Fibroblast of pulmonary artery (primary cell): ENCODE measurements around the gene MRPL23.

ENCODE experiments used
- DNase-seq: peaks from one replicate; pipeline ENCODE4 v3.0.0-alpha.2; 2010; ENCODE audit warnings: low read depth
- H3K4me3 ChIP-seq: replicated peaks from 2 replicates; pipeline ENCODE4 v1.5.1; 2011; ENCODE audit warnings: low read depth, mild to moderate bottlenecking, control low read depth, low read length, moderate library complexity
- CTCF ChIP-seq: IDR thresholded peaks from 2 replicates; pipeline ENCODE4 v1.5.1; 2011; ENCODE audit warnings: mild to moderate bottlenecking, control low read depth, low read length, inconsistent platforms; ENCODE audit errors: missing control alignments

Gene MRPL23

DNA sequence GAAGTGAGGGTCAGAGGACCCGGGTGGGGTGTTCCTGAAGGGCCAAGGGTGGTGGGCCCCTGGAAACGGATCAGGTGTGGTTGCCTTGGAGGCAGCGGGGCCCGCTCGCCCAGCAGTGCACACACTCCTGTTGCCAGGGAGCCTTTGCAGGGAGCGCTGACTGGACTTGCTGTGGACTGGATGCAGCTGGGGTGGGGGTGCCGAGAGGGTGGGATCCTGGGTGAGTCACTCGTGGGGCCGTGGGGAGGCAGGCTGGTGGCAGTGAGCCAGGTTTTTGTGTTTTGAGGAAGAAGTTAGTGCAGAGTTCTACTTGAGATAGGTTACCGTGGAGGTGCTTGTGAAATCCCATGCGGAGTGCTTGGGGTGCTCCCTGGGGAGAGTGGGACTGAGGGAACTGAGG lies 1.3 kb downstream of the MRPL23 start:
- no peak for DNase-seq
- TF ChIP-seq CTCF, result no peak

GRCh38 chr11:1949302-1949701 lies 2.2 kb downstream of the MRPL23 start:
- TF ChIP-seq CTCF, result no peak
- no peak for DNase-seq

More for the DNA sequence above, 1.3 kb downstream of the MRPL23 start:
- H3K4me3 ChIP-seq, result no peak overlapping the region

GRCh38 chr11:1949922-1950321 lies 2.8 kb downstream of the MRPL23 start:
- no peak for DNase-seq
- no peak for TF ChIP-seq CTCF
- H3K4me3 ChIP-seq, result no peak overlapping the region

More at GRCh38 chr11:1949302-1949701, 2.2 kb downstream of the MRPL23 start:
- no peak overlapping the region for H3K4me3 ChIP-seq

DNA sequence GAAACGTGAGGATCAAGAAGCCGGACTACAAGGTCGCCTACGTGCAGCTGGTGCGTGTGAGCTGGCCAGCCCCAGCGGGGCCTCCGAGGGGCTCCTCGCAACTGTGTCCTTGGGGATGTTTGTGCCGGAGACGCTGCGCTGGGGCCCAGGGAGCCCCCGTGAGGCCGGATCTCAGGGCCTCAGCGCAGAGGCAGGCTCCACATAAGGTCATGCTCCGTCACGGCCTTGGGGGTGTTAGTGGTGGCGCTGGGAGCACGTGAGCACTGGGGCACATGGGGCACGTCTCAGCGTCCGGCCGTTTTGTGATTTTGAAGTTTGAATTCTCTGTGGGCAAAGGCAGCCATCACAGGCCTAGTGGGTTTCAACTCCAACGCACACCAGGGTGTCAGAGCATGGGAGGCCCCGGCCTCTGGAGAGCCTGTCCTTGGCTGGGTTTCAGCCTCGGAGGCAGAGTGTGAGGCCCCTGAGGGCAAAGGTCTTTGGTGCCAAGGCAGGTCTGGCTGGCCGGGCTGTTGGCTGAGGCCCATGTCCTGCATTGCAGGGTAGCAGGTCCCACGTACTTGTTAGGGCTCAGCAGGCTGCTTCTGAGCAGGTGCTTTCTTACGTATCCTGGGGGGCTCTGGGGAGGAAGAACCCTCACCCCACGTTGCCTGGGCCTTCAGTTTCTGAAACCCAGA lies 5.8 kb downstream of the MRPL23 start:
- TF ChIP-seq CTCF, result no peak
- DNase-seq, result no peak
- H3K4me3 ChIP-seq, result no peak overlapping the region

DNA sequence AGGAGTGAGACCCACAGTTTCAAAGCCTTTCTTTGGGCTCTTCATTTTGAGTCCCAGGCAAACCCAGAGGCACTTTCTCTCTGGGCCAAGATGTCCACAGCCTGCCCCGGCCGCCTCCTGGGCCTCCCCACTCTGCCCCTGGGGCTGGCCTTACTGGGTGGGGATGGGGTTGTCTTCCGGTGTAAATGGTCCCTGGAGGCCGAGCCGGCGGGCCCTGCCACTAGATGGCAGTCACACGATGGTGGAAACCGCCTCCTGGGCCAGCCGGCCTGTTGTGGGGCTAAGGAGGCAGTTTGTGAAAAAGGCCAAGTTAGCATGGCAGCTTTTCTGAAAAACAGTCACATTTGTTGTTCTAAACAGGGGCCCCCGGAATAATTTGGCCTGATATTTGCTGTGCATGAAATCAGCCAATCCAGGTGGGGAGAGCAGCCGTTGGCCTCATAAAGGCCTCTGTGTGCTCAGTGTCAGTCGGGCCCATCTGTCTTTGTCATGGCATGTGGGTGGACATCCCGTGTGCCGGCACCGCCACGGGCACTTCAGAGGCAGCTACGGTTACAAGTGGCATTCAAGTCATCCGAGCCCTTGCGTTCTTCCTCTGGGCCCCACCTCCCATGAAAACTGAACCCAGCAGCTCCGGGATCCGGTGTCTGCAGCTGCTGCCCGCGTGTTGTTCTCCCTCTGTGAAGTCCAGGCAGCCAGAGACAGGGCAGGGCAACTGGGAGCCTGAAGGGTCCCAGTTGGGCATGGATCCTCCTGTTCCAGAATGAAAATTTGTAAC lies 6.5 kb downstream of the MRPL23 start:
- DNase-seq, result no peak
- no peak overlapping the region for H3K4me3 ChIP-seq
- TF ChIP-seq CTCF, result no peak

- no peak overlapping the region for H3K4me3 ChIP-seq
- no peak for TF ChIP-seq CTCF
- DNase-seq, result no peak
Measured at GRCh38 chr11:1958367-1958766, 11.2 kb downstream of the MRPL23 start.
